OCI-LY1 (cell line): ENCODE data around the gene FAIM.

Experiments
- EZH2 ChIP-seq: fragments of 200-600 bp; sonication (generic), shearing (Covaris generic); IDR thresholded peaks from 2 replicates; pipeline ENCODE4 v1.8.0; 2017; ENCODE audit warnings: borderline replicate concordance, mixed run types, mild to moderate bottlenecking, antibody characterized with exemption, low read length, moderate library complexity, mixed read lengths
- TF ChIP-seq, protein P1 (sequence below): fragments of 200-600 bp; sonication (generic), shearing (Covaris generic); IDR thresholded peaks from 2 replicates; pipeline ENCODE4 v1.5.1; 2017; ENCODE audit warnings: mild to moderate bottlenecking, antibody characterized with exemption, low read length, moderate library complexity, mixed read lengths

- TF ChIP-seq, protein P1, sequence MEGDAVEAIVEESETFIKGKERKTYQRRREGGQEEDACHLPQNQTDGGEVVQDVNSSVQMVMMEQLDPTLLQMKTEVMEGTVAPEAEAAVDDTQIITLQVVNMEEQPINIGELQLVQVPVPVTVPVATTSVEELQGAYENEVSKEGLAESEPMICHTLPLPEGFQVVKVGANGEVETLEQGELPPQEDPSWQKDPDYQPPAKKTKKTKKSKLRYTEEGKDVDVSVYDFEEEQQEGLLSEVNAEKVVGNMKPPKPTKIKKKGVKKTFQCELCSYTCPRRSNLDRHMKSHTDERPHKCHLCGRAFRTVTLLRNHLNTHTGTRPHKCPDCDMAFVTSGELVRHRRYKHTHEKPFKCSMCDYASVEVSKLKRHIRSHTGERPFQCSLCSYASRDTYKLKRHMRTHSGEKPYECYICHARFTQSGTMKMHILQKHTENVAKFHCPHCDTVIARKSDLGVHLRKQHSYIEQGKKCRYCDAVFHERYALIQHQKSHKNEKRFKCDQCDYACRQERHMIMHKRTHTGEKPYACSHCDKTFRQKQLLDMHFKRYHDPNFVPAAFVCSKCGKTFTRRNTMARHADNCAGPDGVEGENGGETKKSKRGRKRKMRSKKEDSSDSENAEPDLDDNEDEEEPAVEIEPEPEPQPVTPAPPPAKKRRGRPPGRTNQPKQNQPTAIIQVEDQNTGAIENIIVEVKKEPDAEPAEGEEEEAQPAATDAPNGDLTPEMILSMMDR, result no peak
- no peak for TF ChIP-seq EZH2
These were observed 34.3 kb downstream of the FAIM start for GRCh38 chr3:138642927-138643253.
